Measurements from ENCODE around the gene HTRA3.

- TF ChIP-seq, protein P1, sequence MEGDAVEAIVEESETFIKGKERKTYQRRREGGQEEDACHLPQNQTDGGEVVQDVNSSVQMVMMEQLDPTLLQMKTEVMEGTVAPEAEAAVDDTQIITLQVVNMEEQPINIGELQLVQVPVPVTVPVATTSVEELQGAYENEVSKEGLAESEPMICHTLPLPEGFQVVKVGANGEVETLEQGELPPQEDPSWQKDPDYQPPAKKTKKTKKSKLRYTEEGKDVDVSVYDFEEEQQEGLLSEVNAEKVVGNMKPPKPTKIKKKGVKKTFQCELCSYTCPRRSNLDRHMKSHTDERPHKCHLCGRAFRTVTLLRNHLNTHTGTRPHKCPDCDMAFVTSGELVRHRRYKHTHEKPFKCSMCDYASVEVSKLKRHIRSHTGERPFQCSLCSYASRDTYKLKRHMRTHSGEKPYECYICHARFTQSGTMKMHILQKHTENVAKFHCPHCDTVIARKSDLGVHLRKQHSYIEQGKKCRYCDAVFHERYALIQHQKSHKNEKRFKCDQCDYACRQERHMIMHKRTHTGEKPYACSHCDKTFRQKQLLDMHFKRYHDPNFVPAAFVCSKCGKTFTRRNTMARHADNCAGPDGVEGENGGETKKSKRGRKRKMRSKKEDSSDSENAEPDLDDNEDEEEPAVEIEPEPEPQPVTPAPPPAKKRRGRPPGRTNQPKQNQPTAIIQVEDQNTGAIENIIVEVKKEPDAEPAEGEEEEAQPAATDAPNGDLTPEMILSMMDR (IDR thresholded peaks at IDR 0.05; ENCODE audit: low read depth, low read length): no peak
- TF ChIP-seq EZH2phosphoT487 (IDR thresholded peaks at IDR 0.05; ENCODE audit: low read depth): no peak
Observed at GRCh38 chr4:8270418-8270771, 841 bp downstream of the HTRA3 start.
